Esophagus muscularis mucosa (tissue), 4 donors: ENCODE results near the gene IPCEF1.

Experiments used
- CTCF ChIP-seq, 3 experiments: fragments of 200-600 bp in 2 of 3; fragments of 450-650 bp in 1 of 3; sonication (generic) in 2 of 3; IDR thresholded peaks; one replicate each; pipeline ENCODE4 v1.5.1; 2017 to 2019; ENCODE audit warnings: antibody characterized with exemption in 3 of 3, mild to moderate bottlenecking in 2 of 3, moderate library complexity in 1 of 3
- EP300 ChIP-seq: sonication (generic); formaldehyde crosslinking; IDR thresholded peaks from one replicate; pipeline ENCODE4 v1.6.1; 2017; ENCODE audit warnings: antibody characterized with exemption
- POLR2A ChIP-seq: fragments of 450-650 bp; IDR thresholded peaks from one replicate; pipeline ENCODE4 v1.6.1; 2017; ENCODE audit warnings: antibody characterized with exemption, moderate library complexity, mild to moderate bottlenecking, low read depth
- POLR2AphosphoS5 ChIP-seq, 2 donors: sonication (generic); formaldehyde crosslinking; IDR thresholded peaks; one replicate each; pipeline ENCODE4 v1.6.1; 2017; ENCODE audit warnings: antibody characterized with exemption in 2 of 2

- no peak for TF ChIP-seq CTCF (IDR thresholded peaks at IDR 0.05)
- no peak for TF ChIP-seq EP300
- no peak for TF ChIP-seq POLR2A
- no peak for TF ChIP-seq POLR2AphosphoS5 (IDR thresholded peaks at IDR 0.05)
These were observed 128.6 kb downstream of the IPCEF1 start for GRCh38 chr6:154227862-154228520.
